Stomach smooth muscle (tissue), 2 donors: ENCODE data around the gene R3HDM4.

ENCODE experiments used
- H3K27ac ChIP-seq: one replicate; pipeline ENCODE4 v1.7.0; 2013; ENCODE audit warnings: mild to moderate bottlenecking, low read length, inconsistent platforms
- H3K27me3 ChIP-seq, 2 donors: one replicate each; pipeline ENCODE4 v1.7.0; 2013; ENCODE audit warnings: low read length in 2 of 2; ENCODE audit not compliant: insufficient read depth in 2 of 2, control insufficient read depth in 1 of 2
- H3K36me3 ChIP-seq, 2 donors: one replicate each; pipeline ENCODE4 v1.7.0; 2013; ENCODE audit warnings: low read length in 2 of 2; ENCODE audit not compliant: control insufficient read depth in 2 of 2, insufficient read depth in 2 of 2
- H3K4me1 ChIP-seq: one replicate; pipeline ENCODE4 v1.7.0; 2013; ENCODE audit warnings: low read length; ENCODE audit not compliant: control insufficient read depth, insufficient read depth
- H3K4me3 ChIP-seq, 2 donors: one replicate each; pipeline ENCODE4 v1.7.0; 2013; ENCODE audit warnings: low read length in 2 of 2
- H3K9ac ChIP-seq, 2 donors: one replicate each; pipeline ENCODE4 v1.7.0; 2013; ENCODE audit warnings: low read length in 2 of 2, mild to moderate bottlenecking in 1 of 2
- H3K9me3 ChIP-seq, 2 donors: one replicate each; pipeline ENCODE4 v1.7.0; 2013; ENCODE audit warnings: low read length in 2 of 2; ENCODE audit not compliant: control insufficient read depth in 2 of 2
- donor health status: healthy.
- donor health status: Pancreatic carcinoma.

R3HDM4 gene

GRCh38 chr19:848386-848921 lies 64.6 kb downstream of the R3HDM4 start:
- H3K9ac ChIP-seq: no peak overlapping the region
- H3K9me3 ChIP-seq: no peaks in the 10 kb centered on the region
- H3K36me3 ChIP-seq: no peaks in the 10 kb centered on the region
- H3K4me1 ChIP-seq: peaks cover 23% of the 10 kb centered on the region
- no peak overlapping the region for H3K4me3 ChIP-seq
- H3K27ac ChIP-seq: no peak overlapping the region
- H3K27me3 ChIP-seq: peaks cover 18 to 29% of the 10 kb centered on the region in 2 donors
